ENCODE measurements around the gene CERS5.

The CERS5 gene

GRCh38 chr12:50121641-50122040, 45.5 kb downstream of the CERS5 start:
- no peak for DNase-seq

DNA sequence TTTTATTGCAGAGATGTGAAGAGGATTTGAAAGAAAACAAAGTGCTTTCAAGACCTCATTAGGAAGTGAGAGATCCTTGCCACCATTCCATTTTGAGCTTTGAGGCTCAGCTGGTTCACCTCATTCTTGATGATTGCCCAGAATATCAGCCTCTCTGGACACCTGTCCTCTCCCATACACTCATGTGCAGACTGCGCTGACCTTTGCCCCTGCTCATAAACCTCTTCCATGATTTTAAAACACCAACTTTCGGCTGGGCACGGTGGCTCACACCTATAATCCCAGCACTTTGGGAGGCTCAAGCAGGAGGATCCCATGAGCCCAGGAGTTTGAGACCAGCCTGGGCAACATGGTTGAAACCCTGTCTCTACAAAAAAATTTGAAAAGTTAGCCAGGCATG, 46.2 kb downstream of the CERS5 start:
- no peak for DNase-seq

- no peak for DNase-seq
Observed at GRCh38 chr12:50120521-50120920, 46.6 kb downstream of the CERS5 start.

DNA sequence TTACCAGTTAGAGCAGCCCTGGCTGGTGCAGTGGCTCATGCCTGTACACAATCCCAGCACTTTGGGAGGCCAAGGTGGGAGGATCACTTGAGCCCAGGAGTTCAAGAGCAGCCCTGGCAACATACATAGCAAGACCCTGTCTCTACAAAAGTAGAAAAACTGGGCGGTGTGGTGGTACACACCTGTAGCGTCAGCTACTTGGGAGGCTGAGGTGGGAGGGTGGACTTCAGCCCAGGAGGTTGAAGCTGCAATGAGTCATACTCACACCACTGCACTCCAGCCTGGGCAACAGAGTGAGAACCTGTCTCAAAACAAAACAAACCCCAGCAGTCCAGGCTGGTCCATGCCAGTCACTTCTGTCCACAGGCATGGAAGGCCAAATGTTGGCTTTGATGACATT, 47.8 kb downstream of the CERS5 start:
- no peak for DNase-seq

DNA sequence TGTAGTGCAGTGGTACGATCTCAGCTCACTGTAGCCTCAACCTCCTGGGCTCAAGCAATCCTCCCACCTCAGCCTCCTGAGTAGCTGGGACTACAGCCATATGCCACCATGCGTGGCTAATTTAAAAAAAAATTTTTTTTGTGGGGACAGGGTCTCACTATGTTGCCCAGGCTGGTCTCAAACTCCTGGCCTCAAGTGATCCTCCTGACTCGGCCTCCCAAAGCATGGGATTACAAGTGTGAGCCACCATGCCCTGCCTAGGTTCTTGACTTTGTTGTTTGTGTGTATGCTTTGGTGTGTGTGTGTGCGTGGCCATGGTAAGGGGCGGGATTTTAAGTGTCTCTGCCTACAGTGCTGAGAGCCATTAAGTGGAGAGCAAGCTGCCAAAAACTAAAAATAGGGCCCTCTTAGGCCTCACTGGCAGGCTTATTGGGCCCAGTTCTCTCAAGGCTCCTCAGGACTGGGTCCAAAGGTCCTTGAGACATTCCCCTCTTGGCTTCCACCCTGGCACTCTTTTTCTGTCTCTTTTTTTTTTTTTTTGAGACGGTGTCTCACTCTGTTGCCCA, 50.0 kb downstream of the CERS5 start:
- no peak for DNase-seq

DNA sequence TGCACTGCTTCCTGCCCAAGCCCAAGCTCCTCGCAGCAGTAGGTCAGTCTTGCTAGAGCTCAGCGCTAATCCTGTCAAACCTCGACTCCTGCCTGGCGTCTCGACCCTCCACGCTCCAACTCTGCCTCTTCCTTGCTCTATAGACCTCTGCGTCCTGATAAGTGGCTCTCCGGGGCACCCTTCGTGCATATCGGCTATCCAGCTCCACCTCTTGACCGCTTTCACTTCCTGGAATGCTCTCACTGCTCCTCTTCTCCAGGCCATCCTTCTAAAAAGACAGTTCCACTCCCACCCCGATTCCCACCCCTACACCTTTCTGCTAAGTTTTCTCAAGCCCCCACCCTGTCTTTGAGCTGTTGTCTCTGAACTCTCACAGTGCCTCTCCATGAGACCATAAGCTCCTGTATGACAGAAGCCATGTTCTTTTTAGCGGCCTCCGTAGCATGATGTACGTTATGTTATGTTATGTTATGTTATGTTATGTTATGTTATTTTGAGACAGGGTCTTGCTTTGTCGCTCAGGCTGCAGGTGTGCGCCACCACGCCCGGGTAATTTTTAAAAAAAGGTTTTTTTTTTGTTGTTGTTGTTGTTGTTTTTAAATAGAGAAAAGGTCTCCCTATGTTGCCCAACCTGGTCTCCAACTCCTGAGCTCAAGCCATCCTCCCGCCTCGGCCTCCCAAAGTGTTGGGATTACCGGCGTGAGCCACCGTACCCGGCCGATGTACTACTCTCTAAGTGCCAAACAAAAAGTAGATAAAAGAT, 54.5 kb downstream of the CERS5 start:
- peak; percentile 73 for DNase-seq

GRCh38 chr12:50111693-50112455, 55.3 kb downstream of the CERS5 start, which contains the start of gene COX14:
COX14 (plus strand) TSS chr12:50112236; CDS start chr12:50120044, 7,808 bp downstream.
- DNase-seq = peak; percentile 98

GRCh38 chr12:50111395-50111692, 55.8 kb downstream of the CERS5 start:
- no peak for DNase-seq

DNA sequence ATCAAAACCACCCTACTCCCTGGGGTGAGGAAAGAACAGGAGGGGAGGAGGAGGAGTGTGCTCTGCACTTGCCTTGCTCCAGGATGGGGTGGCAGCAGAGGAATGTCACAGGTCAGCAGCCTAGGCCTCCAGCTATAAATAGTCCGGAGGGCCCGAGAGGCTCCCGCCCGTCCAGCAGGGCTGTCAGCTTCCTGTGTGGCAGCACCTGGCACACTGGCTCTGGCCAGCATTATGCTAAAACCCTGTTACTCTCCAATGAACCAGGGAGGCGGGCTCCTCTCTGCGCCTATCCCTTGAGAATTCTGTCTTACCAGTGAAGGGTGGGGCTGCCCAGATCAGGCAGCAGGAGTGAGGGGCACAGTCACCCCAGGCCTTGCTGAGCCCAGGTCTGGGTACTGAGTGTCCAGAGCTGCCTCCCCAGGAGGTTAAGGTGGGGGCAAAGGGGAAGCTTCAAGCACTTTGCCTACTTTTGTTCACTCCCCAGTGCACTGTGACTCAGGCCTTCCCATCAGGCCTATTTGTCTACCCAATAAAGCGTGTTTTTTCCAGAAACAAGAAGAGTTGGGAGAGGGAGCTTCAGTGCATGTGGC, 56.3 kb downstream of the CERS5 start:
- DNase-seq = no peak

DNA sequence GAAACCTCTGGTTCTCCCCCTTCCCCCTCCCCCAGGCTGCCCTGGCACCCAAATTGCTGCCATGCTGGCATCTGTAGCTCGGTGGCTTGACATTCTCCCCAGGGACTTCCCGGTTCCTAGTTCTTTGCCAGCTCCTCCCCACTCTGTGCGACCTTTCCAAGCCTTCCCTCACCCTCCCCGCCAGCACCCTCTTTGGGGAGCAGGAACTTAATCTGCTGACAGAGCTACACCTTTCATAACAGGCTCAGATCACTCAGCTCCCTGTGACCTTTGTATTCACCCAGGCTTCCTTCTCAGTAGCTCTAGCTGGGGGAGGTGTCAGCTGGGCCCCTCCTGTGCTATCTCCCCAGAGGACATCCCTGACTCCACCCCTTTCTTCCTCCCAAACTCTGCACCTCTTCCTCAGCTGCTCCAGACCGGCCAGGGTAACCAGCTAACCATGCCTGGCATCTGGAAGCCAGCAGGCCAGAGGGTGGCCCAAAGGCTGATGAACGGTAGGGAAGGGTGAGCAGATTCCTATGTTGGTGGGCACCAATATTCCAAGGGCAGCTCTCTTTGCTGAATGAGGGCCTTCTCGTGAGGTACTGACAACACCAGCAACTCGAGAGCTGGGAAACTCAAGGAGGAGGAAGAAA, 56.9 kb downstream of the CERS5 start:
- no peak for DNase-seq

DNA sequence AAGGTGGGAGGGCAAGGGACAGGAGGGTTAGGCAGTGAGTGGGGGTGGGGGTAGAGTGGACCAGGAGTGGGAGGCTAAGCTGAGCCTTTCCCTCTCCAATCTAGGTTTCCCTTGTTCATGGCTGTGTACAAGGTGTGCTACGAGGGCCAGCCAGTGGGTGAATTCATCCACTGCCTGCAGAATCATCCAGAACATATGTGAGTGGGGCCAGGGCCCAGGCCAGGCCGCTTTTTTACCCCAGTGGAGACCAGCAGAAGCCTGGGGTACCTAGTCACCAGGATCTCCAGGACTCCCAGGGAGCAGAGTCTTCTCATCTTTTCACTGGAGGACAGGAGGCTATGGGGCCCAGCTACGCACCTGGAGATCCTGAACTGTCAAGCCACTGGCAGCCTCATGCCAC, 57.9 kb downstream of the CERS5 start:
- DNase-seq = no peak

- no peak for DNase-seq
Observed at GRCh38 chr12:50107416-50108268, 59.5 kb downstream of the CERS5 start.

DNA sequence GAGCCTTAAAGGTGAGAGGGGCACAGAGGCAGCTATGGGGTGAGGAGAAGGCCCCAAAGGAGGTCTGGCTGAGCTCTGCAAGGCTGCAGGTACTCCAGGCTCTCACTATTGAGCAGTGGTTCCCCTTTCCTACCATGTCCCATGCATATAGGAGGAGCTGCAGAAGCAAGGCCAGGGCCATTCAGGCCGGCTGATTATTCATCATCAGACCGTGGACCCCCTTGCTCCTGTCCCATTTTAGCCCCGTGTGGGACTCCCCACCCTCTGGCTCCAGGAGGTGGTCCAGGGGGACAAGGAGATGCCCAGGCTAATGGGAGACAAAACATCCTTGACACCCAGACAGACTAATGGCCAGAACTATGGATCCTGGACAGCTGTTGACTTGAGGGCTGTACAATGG, 60.3 kb downstream of the CERS5 start:
- no peak for DNase-seq

GRCh38 chr12:50105913-50106450, 61.2 kb downstream of the CERS5 start:
- no peak for DNase-seq

DNA sequence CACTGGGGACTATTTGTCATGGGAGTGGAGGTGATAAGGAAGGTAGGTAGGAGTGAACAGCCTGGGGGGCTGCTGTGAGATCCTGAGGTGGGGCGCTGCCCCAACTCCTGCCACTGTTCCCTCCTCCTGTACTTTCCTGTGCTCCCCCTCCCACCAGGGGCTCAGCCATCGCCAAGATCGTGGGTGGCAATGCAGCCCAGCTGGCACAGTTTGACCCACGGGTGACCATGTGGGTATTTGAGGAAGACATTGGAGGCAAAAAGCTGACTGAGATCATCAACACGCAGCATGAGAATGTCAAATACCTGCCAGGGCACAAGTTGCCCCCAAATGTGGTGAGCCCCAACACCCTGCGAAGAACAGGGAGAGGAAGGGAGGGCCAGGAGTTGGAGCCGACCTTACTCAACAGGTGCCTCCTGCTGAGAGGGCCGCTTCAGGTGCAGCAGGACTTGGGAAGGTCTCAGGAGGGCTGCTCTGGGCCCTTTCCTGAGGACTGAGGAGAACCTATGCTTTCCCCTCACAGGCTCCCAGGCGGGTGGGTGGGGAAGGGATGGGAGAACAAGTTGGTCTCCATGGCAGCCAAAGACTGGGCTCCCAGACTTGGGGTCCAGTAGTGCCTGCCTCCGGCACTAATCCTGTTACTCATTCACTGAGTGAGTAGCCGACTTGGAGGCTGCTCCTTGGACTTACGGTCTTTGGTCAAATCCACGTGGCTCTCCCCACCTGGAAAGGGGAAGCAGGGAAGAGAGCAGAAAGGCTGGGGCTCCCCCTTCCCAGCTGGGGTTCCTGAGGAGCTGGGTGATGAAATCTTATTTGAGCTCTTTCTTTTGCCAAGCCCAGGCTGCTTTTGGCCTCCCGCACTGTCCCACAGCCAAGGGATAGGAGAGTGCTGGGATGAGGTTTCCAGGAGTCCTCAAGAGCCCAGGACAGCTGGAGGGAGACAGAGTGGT, 62.5 kb downstream of the CERS5 start:
- DNase-seq = no peak

GRCh38 chr12:50103767-50104321, 63.3 kb downstream of the CERS5 start, which contains the start of gene GPD1:
GPD1 (plus strand) TSS chr12:50104008; CDS start chr12:50104051, 43 bp downstream.
- DNase-seq = peak; percentile 57

GRCh38 chr12:50103351-50103750, 63.8 kb downstream of the CERS5 start:
- no peak for DNase-seq

GRCh38 chr12:50102646-50103309, 64.4 kb downstream of the CERS5 start:
- DNase-seq = no peak

DNA sequence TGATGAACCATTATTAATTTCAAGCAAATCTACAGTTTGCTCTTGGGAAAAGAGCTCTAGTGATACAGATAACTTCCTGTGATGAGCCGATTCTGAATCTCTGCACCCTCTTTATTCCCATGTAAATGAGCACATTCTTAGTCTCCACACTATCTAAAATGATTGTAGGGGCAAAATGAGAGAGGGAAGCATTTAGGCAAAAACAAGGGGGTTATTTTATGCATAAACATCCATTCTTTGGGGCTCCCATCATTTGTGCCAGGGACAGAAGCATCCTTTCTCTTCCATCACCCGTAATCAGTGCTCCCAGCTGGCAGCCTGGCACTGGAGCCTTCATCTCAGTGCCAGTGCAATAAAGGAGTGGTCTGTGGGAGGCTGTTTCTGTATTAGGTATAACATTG, 65.0 kb downstream of the CERS5 start:
- no peak for DNase-seq

GRCh38 chr12:50101663-50102062, 65.5 kb downstream of the CERS5 start:
- no peak for DNase-seq
